ENCODE measurements around the gene PIMREG.

Gene PIMREG

GRCh38 chr17:6443692-6444570, at the start of gene PIMREG:
TSS of gene PIMREG (plus strand) at chr17:6444455. CDS start at chr17:6445111, 656 bp downstream.
- DNase-seq (ENCODE audit: low read depth in 1 of 2, low spot score in 1 of 2): peak; percentile 87 to 88

- no peak for DNase-seq (ENCODE audit: low read depth in 1 of 2, low spot score in 1 of 2)
Measured at GRCh38 chr17:6398955-6399354, 45.3 kb upstream of the PIMREG start.

- no peak for DNase-seq (ENCODE audit: low read depth in 1 of 2, low spot score in 1 of 2)
Measured at GRCh38 chr17:6402258-6402657, 42.0 kb upstream of the PIMREG start.

- DNase-seq (ENCODE audit: low read depth in 1 of 2, low spot score in 1 of 2): no peak
Measured at GRCh38 chr17:6408276-6408675, 36.0 kb upstream of the PIMREG start.

- DNase-seq (ENCODE audit: low read depth in 1 of 2, low spot score in 1 of 2): no peak
Measured at GRCh38 chr17:6408735-6409134, 35.5 kb upstream of the PIMREG start.

GRCh38 chr17:6413065-6413464, 31.2 kb upstream of the PIMREG start:
- no peak for DNase-seq (ENCODE audit: low read depth in 1 of 2, low spot score in 1 of 2)

- no peak for DNase-seq (ENCODE audit: low read depth in 1 of 2, low spot score in 1 of 2)
Measured at GRCh38 chr17:6415616-6416015, 28.6 kb upstream of the PIMREG start.

GRCh38 chr17:6420173-6420641, 24.0 kb upstream of the PIMREG start:
- DNase-seq (ENCODE audit: low read depth in 1 of 2, low spot score in 1 of 2): no peak

- DNase-seq (ENCODE audit: low read depth in 1 of 2, low spot score in 1 of 2): peak; percentile 54 to 55
Measured at GRCh38 chr17:6421700-6422604, 22.3 kb upstream of the PIMREG start.

GRCh38 chr17:6422654-6423241, 21.5 kb upstream of the PIMREG start:
- no peak for DNase-seq (ENCODE audit: low read depth in 1 of 2, low spot score in 1 of 2)

- DNase-seq (ENCODE audit: low read depth in 1 of 2, low spot score in 1 of 2): no peak
Measured at GRCh38 chr17:6423931-6424330, 20.3 kb upstream of the PIMREG start.

- no peak for DNase-seq (ENCODE audit: low read depth in 1 of 2, low spot score in 1 of 2)
Measured at GRCh38 chr17:6425407-6425806, 18.8 kb upstream of the PIMREG start.

- no peak for DNase-seq (ENCODE audit: low read depth in 1 of 2, low spot score in 1 of 2)
Measured at GRCh38 chr17:6426356-6427101, 17.7 kb upstream of the PIMREG start.

- DNase-seq (ENCODE audit: low read depth in 1 of 2, low spot score in 1 of 2): peak in 1 of 2 donors; percentile 9
Measured at GRCh38 chr17:6427279-6427781, 16.9 kb upstream of the PIMREG start.

GRCh38 chr17:6428207-6428965, 15.9 kb upstream of the PIMREG start:
- DNase-seq (ENCODE audit: low read depth in 1 of 2, low spot score in 1 of 2): no peak

- DNase-seq (ENCODE audit: low read depth in 1 of 2, low spot score in 1 of 2): no peak
Measured at GRCh38 chr17:6429266-6429665, 15.0 kb upstream of the PIMREG start.

- no peak for DNase-seq (ENCODE audit: low read depth in 1 of 2, low spot score in 1 of 2)
Measured at GRCh38 chr17:6430769-6431168, 13.5 kb upstream of the PIMREG start.

- no peak for DNase-seq (ENCODE audit: low read depth in 1 of 2, low spot score in 1 of 2)
Measured at GRCh38 chr17:6435051-6435450, 9.2 kb upstream of the PIMREG start, which contains the start of gene AIPL1. TSS of gene AIPL1 (minus strand) at chr17:6435121. CDS start at chr17:6435104, 17 bp downstream.

- peak; percentile 30 to 32 for DNase-seq (ENCODE audit: low read depth in 1 of 2, low spot score in 1 of 2)
Measured at GRCh38 chr17:6435968-6436367, 8.3 kb upstream of the PIMREG start.

- DNase-seq (ENCODE audit: low read depth in 1 of 2, low spot score in 1 of 2): no peak
Measured at GRCh38 chr17:6437466-6437865, 6.8 kb upstream of the PIMREG start.
